ENCODE results near the gene RAVER2.
"Not testable (repeated sequence)": the region's sequence is repeated elsewhere in the genome, so short reads cannot be mapped to it uniquely, and the experiment has no call there.

- not testable (repeated sequence) for TF ChIP-seq SUZ12 (IDR thresholded peaks at IDR 0.05; ENCODE audit: extremely low read depth, insufficient read depth, insufficient read length); ZNF274 (IDR thresholded peaks at IDR 0.05; ENCODE audit: low read depth, low read length)
Measured at GRCh38 chr1:64817364-64817763, 72.5 kb downstream of the RAVER2 start.
